Mesenchymal stem cell (in vitro differentiated cells and primary cell): ENCODE measurements around the gene AMN.

Experiments used
- DNase-seq: peaks from one replicate; pipeline ENCODE4 v3.0.0-alpha.2; 2013
- H2AFZ ChIP-seq: one replicate; pipeline ENCODE4 v1.6.1; 2013; ENCODE audit warnings: low read depth, mild to moderate bottlenecking, control low read depth, inconsistent platforms, low read length, moderate library complexity
- H2AK5ac ChIP-seq: 2 replicates; pipeline ENCODE4 v1.6.1; 2013; ENCODE audit warnings: low read length, moderate library complexity, mild to moderate bottlenecking, inconsistent platforms; ENCODE audit not compliant: severe bottlenecking
- H2BK120ac ChIP-seq: one replicate; pipeline ENCODE4 v1.6.1; 2013; ENCODE audit warnings: low read depth, mild to moderate bottlenecking, inconsistent platforms, low read length, moderate library complexity
- H2BK12ac ChIP-seq, 2 experiments: one replicate each; pipeline ENCODE4 v1.6.1; 2013; ENCODE audit warnings: inconsistent platforms in 2 of 2, low read length in 2 of 2, mild to moderate bottlenecking in 2 of 2, moderate library complexity in 2 of 2, control low read depth in 1 of 2
- H2BK15ac ChIP-seq: one replicate; pipeline ENCODE4 v1.6.1; 2013; ENCODE audit warnings: mild to moderate bottlenecking, low read depth, inconsistent platforms; ENCODE audit not compliant: poor library complexity, severe bottlenecking
- H2BK5ac ChIP-seq: 2 replicates; pipeline ENCODE4 v1.6.1; 2013; ENCODE audit warnings: low read depth, mild to moderate bottlenecking, low read length, control low read depth, inconsistent platforms; ENCODE audit not compliant: poor library complexity, severe bottlenecking
- H3K14ac ChIP-seq, 2 experiments: one replicate each; pipeline ENCODE4 v1.6.1; 2013; ENCODE audit warnings: inconsistent platforms in 2 of 2, low read length in 2 of 2, control low read depth in 1 of 2, mild to moderate bottlenecking in 1 of 2, moderate library complexity in 1 of 2
- H3K18ac ChIP-seq, 2 experiments: one replicate each; pipeline ENCODE4 v1.6.1; 2013; ENCODE audit warnings: inconsistent platforms in 2 of 2, low read length in 2 of 2, control low read depth in 1 of 2, low read depth in 1 of 2, mild to moderate bottlenecking in 1 of 2
- H3K23ac ChIP-seq, 2 experiments: one replicate each; pipeline ENCODE4 v1.6.1; 2013; ENCODE audit warnings: inconsistent platforms in 2 of 2, low read length in 2 of 2, mild to moderate bottlenecking in 2 of 2, moderate library complexity in 2 of 2, control low read depth in 1 of 2
- H3K27ac ChIP-seq: 2 replicates; pipeline ENCODE4 v1.5.1; 2013; ENCODE audit warnings: mild to moderate bottlenecking, moderate library complexity, low read length, control low read depth, inconsistent platforms; ENCODE audit not compliant: poor library complexity, severe bottlenecking
- H3K27me3 ChIP-seq, 2 experiments: 2 replicates each; pipeline versions ENCODE4 v1.6.1 to v1.7.0; 2013; ENCODE audit warnings: low read length in 2 of 2, mild to moderate bottlenecking in 2 of 2, moderate library complexity in 2 of 2, control low read depth in 1 of 2, inconsistent platforms in 1 of 2; ENCODE audit not compliant: control insufficient read depth in 1 of 2, insufficient read depth in 1 of 2
- H3K36me3 ChIP-seq, 2 experiments: 2 replicates each; pipeline versions ENCODE4 v1.6.1 to v1.7.0; 2013; ENCODE audit warnings: low read length in 2 of 2, control low read depth in 1 of 2, inconsistent platforms in 1 of 2, low read depth in 1 of 2, mild to moderate bottlenecking in 1 of 2; ENCODE audit not compliant: insufficient read depth in 2 of 2, control insufficient read depth in 1 of 2
- H3K4ac ChIP-seq, 2 experiments: one replicate each; pipeline ENCODE4 v1.6.1; 2013; ENCODE audit warnings: inconsistent platforms in 2 of 2, low read length in 2 of 2, mild to moderate bottlenecking in 2 of 2, moderate library complexity in 2 of 2, control low read depth in 1 of 2, low read depth in 1 of 2
- H3K4me1 ChIP-seq: 2 replicates; pipeline ENCODE4 v1.6.1; 2013; ENCODE audit warnings: low read depth, low read length, control low read depth; ENCODE audit not compliant: control insufficient read depth, insufficient read depth
- H3K4me2 ChIP-seq: 2 replicates; pipeline ENCODE4 v1.6.1; 2013; ENCODE audit warnings: low read length, mild to moderate bottlenecking, inconsistent platforms; ENCODE audit not compliant: poor library complexity, severe bottlenecking
- H3K4me3 ChIP-seq, 2 experiments: 2 replicates each; pipeline versions ENCODE4 v1.5.1 to v1.7.0; 2013; ENCODE audit warnings: low read length in 2 of 2, mild to moderate bottlenecking in 2 of 2, control low read depth in 1 of 2, low read depth in 1 of 2; ENCODE audit not compliant: insufficient read depth in 1 of 2
- H3K79me1 ChIP-seq: replicated peaks from 2 replicates; pipeline ENCODE4 v1.6.1; 2013; ENCODE audit warnings: mild to moderate bottlenecking, control low read depth, low read length, inconsistent platforms; ENCODE audit not compliant: poor library complexity, severe bottlenecking
- H3K9ac ChIP-seq: 2 replicates; pipeline ENCODE4 v1.7.0; 2013; ENCODE audit warnings: mild to moderate bottlenecking, low read length, moderate library complexity
- H3K9me3 ChIP-seq: 2 replicates; pipeline ENCODE4 v1.7.0; 2013; ENCODE audit warnings: mild to moderate bottlenecking, low read length; ENCODE audit not compliant: control insufficient read depth
- H4K8ac ChIP-seq: one replicate; pipeline ENCODE4 v1.6.1; 2013; ENCODE audit warnings: inconsistent platforms, mild to moderate bottlenecking, low read length, moderate library complexity
- H4K91ac ChIP-seq: one replicate; pipeline ENCODE4 v1.6.1; 2013; ENCODE audit warnings: mild to moderate bottlenecking, low read length, inconsistent platforms
- WGBS: methylation state at CpG from one replicate; pipeline ENCODE4 v1.1.7; 2013; ENCODE audit warnings: mixed read lengths; 5-methylcytosine and 5-hydroxymethylcytosine counted together

The AMN gene

DNA sequence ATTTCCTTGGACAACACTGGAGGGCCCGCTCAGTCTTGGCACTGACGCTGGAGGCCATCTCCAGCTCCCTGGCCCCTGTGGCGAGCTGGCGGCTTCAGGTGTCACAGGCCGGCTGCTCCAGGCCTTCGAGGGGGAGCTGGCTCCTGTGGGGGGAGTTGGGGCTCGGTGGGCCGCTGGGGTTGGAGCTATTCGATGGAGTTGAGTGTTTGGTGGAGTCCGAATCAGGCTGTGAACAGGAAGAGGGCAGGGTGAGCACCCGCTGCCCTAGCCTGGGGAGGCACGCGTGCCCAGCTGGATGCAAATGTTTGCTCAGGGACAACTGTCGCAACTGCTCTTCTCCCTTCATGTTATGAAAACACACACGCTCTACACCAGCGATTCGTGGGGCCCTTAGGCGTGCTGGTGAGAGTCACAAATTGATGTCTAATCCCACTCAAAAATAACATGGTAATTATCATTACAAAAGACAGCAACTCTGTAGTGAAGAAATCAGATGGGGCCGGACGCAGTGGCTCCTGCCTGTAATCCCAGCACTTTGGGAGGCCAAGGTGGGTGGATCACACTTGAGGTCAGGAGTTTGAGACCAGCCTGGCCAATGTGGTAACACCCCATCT, 11.3 kb downstream of the AMN start:
- no peak overlapping the region for H3K4ac ChIP-seq
- no peak overlapping the region for H3K23ac ChIP-seq
- peaks cover 29% of the 10 kb centered on the region for H3K4me1 ChIP-seq
- DNase-seq: no peak
- H3K4me3 ChIP-seq: no peak overlapping the region
- peaks cover 7 to 18% of the 10 kb centered on the region in 2 experiments for H3K27me3 ChIP-seq
- H4K91ac ChIP-seq: no peak overlapping the region
- no peak overlapping the region for H3K4me2 ChIP-seq
- 92% methylated on average over 19 of the region's 20 CpGs for WGBS
- no peak overlapping the region for H2BK120ac ChIP-seq
- H2BK5ac ChIP-seq: no peak overlapping the region
- H4K8ac ChIP-seq: no peak overlapping the region
- peaks cover 8% of the 10 kb centered on the region for H3K79me1 ChIP-seq
- H3K36me3 ChIP-seq: peaks cover 62 to 64% of the 10 kb centered on the region in 2 experiments
- H3K14ac ChIP-seq: no peak overlapping the region
- no peak overlapping the region for H3K9ac ChIP-seq
- H3K27ac ChIP-seq: no peak overlapping the region
- H2BK12ac ChIP-seq: no peak overlapping the region
- no peak overlapping the region for H2AFZ ChIP-seq
- no peak overlapping the region for H2AK5ac ChIP-seq
- H3K9me3 ChIP-seq: no peaks in the 10 kb centered on the region
- H3K18ac ChIP-seq: no peak overlapping the region
- H2BK15ac ChIP-seq: no peak overlapping the region

DNA sequence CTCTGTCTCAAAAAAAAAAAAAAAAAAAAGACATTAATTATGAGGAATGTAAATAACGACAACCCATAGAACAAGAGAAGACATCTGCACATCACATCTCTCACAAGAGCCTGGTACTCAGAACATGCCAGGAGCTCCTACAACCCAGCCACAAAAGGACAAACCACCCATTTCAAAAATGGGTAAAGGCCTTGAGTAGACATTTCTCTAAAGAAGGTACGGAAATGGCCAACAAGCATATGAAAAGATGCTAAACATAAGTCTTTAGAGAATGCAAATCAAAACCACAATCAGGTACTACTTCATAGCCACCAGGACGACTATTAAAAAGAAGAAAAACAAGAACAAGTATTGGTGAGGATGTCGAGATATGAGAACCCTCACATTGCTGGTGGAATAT, 13.3 kb downstream of the AMN start:
- Histone ChIP-seq H3K23ac (no peak overlapping the region), H3K4me3 (no peak overlapping the region), H3K27ac (no peak overlapping the region), H3K4ac (no peak overlapping the region), H3K9ac (no peak overlapping the region), H4K8ac (no peak overlapping the region), H3K27me3 (peaks cover 0 to under 1% of the 10 kb centered on the region in 2 experiments), H4K91ac (no peak overlapping the region), H2AFZ (no peak overlapping the region), H2BK12ac (no peak overlapping the region), H2BK120ac (no peak overlapping the region), H2AK5ac (no peak overlapping the region), H3K9me3 (no peaks in the 10 kb centered on the region), H3K14ac (no peak overlapping the region), H2BK15ac (no peak overlapping the region), H3K18ac (no peak overlapping the region), H3K36me3 (peaks cover 76 to 79% of the 10 kb centered on the region in 2 experiments), H3K4me2 (no peak overlapping the region), H2BK5ac (no peak overlapping the region), H3K4me1 (peaks cover 10% of the 10 kb centered on the region), H3K79me1 (peaks cover 16% of the 10 kb centered on the region)
- DNase-seq: no peak
- 100% methylated on average over 1 of the region's 4 CpGs for WGBS

DNA sequence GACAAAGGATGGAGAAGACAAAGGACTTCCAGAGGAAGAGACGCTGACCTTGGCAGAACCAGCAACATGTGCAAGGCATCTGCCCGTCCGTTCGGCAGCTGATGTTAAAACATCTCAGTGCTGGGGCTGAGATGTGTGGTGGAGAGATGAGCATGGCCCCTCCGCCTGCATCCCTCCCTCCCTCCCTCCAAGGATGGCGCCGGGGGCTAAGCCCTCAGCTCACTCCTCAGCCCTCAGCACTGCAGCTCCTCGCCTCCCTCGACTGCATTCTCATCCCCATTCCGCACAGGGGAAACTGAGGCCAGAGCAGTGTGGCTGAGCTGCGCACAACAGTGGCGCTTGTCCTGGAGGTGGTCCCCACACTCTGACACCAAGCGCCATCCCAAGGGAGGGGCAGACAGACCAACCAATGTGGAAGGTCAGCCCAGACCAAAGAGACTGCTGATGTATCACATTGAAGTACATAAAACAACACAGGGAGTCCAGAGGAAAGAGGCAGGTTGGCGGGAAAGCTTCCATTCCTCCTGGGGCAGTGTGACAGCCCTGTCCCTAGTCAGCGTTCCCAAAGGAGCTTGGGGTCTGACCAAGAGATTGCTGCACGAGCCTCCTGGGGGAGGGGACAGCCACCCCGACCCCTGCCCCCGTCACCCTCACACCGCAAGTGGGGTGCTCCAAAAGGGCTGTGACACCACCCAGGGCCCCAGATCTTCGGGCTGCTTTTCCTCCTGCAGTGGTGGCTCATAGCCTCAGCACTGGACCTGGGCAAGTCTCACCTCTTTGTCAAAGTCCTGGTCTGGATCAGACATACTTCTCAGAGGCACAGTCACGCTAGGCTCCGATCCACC, 15.1 kb downstream of the AMN start:
- Histone ChIP-seq H2BK120ac (no peak overlapping the region), H3K9ac (no peak overlapping the region), H3K4ac (no peak overlapping the region), H4K8ac (no peak overlapping the region), H4K91ac (no peak overlapping the region), H3K14ac (no peak overlapping the region), H3K27ac (no peak overlapping the region), H3K27me3 (no peaks in the 10 kb centered on the region), H2BK12ac (no peak overlapping the region), H3K36me3 (peaks cover 76 to 83% of the 10 kb centered on the region in 2 experiments), H3K4me1 (peaks cover 1% of the 10 kb centered on the region), H2BK5ac (no peak overlapping the region), H3K18ac (no peak overlapping the region), H3K4me3 (no peak overlapping the region), H3K4me2 (no peak overlapping the region), H2AFZ (no peak overlapping the region), H2BK15ac (no peak overlapping the region), H2AK5ac (no peak overlapping the region), H3K79me1 (peaks cover 22% of the 10 kb centered on the region), H3K9me3 (no peaks in the 10 kb centered on the region), H3K23ac (no peak overlapping the region)
- 98% methylated on average over 19 of the region's 22 CpGs for WGBS
- DNase-seq: no peak

- Histone ChIP-seq H3K4ac (no peak overlapping the region), H2BK12ac (no peak overlapping the region), H2AFZ (no peak overlapping the region), H3K79me1 (peaks cover 22% of the 10 kb centered on the region), H2BK15ac (no peak overlapping the region), H3K4me3 (no peak overlapping the region), H4K8ac (peak overlapping the region; percentile 19), H3K4me1 (peaks cover 1% of the 10 kb centered on the region), H3K14ac (no peak overlapping the region), H3K27me3 (no peaks in the 10 kb centered on the region), H3K36me3 (peaks cover 75 to 82% of the 10 kb centered on the region in 2 experiments), H2AK5ac (no peak overlapping the region), H3K18ac (no peak overlapping the region), H3K23ac (no peak overlapping the region), H3K9ac (no peak overlapping the region), H2BK5ac (no peak overlapping the region), H3K9me3 (no peaks in the 10 kb centered on the region), H2BK120ac (no peak overlapping the region), H3K4me2 (no peak overlapping the region), H3K27ac (no peak overlapping the region), H4K91ac (no peak overlapping the region)
- WGBS: 97% methylated on average over 12 of the region's 12 CpGs
- no peak for DNase-seq
Measured at GRCh38 chr14:102938191-102938590, 15.7 kb downstream of the AMN start.
